Tibial artery (tissue), 4 donors: ENCODE data around the gene APLP1.

ENCODE experiments used
- DNase-seq, 2 donors: peaks; one replicate each; pipeline ENCODE4 v3.0.0-alpha.2; 2019
- H3K27ac ChIP-seq, 2 donors: fragments of 200-600 bp; sonication (generic) in 1 of 2; 1 replicate in 1 of 2; 2 replicates in 1 of 2; pipeline ENCODE4 v1.5.1; 2018 to 2019; ENCODE audit warnings: mild to moderate bottlenecking in 1 of 2
- H3K27me3 ChIP-seq, 2 donors: fragments of 200-600 bp; sonication (generic) in 1 of 2; one replicate each; pipeline versions ENCODE4 v1.5.1 to v1.6.0; 2016 to 2019
- H3K36me3 ChIP-seq, 3 donors: fragments of 200-600 bp; sonication (generic) in 2 of 3; one replicate each; pipeline ENCODE4 v1.5.1; 2016 to 2019; ENCODE audit warnings: mild to moderate bottlenecking in 2 of 3
- H3K4me1 ChIP-seq, 4 donors: fragments of 200-600 bp; sonication (generic) in 2 of 4; 1 replicate in 3 of 4; 2 replicates in 1 of 4; pipeline ENCODE4 v1.5.1; 2016 to 2019
- H3K4me3 ChIP-seq, 2 donors: fragments of 200-600 bp; sonication (generic) in 1 of 2; 1 replicate in 1 of 2; 2 replicates in 1 of 2; pipeline ENCODE4 v1.5.1; 2018 to 2019; ENCODE audit warnings: mild to moderate bottlenecking in 2 of 2
- H3K9me3 ChIP-seq, 3 donors: fragments of 200-600 bp; sonication (generic) in 1 of 3; one replicate each; pipeline ENCODE4 v1.5.1; 2016 to 2019
- CTCF ChIP-seq, 2 experiments: fragments of 200-600 bp in 1 of 2; fragments of 450-650 bp in 1 of 2; IDR thresholded peaks; one replicate each; pipeline ENCODE4 v1.5.1; 2017 to 2019; ENCODE audit warnings: antibody characterized with exemption in 2 of 2, mild to moderate bottlenecking in 1 of 2, moderate library complexity in 1 of 2
- intact Hi-C: fragments of 100-400 bp; cut with DNase I; formaldehyde crosslinking; loops from one replicate; pipeline ENCODE4 v1.15.0; 2023; ENCODE audit warnings: low total_unique reads

Gene APLP1

DNA sequence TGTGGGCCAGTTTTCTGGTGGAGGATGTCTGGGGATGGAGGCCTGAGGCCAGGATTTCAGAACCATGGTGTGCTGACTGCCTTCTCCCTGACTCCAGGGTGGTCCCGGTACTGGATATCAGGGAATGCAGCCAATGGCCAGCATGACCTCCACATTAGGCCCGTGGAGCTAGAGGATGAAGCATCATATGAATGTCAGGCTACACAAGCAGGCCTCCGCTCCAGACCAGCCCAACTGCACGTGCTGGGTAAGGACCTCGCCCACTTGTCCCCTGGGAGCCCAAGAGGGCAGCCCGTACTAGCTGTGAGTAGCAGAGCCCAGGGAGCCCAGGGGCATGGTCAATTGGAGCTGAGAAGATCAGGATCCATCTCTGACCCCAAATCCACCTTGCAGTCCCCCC, 10.1 kb upstream of the APLP1 start:
- Histone ChIP-seq H3K27ac (no peak overlapping the region), H3K4me3 (no peak overlapping the region), H3K36me3 (no peaks in the 10 kb centered on the region), H3K27me3 (peaks cover 9 to 87% of the 10 kb centered on the region in 2 donors), H3K9me3 (peaks cover 0 to 8% (median 0%) of the 10 kb centered on the region in 3 donors), H3K4me1 (peaks cover 0 to 17% (median 12%) of the 10 kb centered on the region in 4 donors)
- intact Hi-C loops, result no loop called here
- no peak for DNase-seq
- no peak for TF ChIP-seq CTCF (IDR thresholded peaks at IDR 0.05)

GRCh38 chr19:35859414-35859813, 9.0 kb upstream of the APLP1 start:
- no peak overlapping the region for H3K4me3 ChIP-seq
- no peaks in the 10 kb centered on the region for H3K36me3 ChIP-seq
- DNase-seq, result no peak
- intact Hi-C loops, result no loop called here
- TF ChIP-seq CTCF (IDR thresholded peaks at IDR 0.05), result no peak
- H3K4me1 ChIP-seq, result peaks cover 0 to 17% (median 12%) of the 10 kb centered on the region in 4 donors
- H3K9me3 ChIP-seq, result peaks cover 0 to 8% (median 0%) of the 10 kb centered on the region in 3 donors
- H3K27ac ChIP-seq, result no peak overlapping the region
- H3K27me3 ChIP-seq, result peaks cover 9 to 76% of the 10 kb centered on the region in 2 donors

DNA sequence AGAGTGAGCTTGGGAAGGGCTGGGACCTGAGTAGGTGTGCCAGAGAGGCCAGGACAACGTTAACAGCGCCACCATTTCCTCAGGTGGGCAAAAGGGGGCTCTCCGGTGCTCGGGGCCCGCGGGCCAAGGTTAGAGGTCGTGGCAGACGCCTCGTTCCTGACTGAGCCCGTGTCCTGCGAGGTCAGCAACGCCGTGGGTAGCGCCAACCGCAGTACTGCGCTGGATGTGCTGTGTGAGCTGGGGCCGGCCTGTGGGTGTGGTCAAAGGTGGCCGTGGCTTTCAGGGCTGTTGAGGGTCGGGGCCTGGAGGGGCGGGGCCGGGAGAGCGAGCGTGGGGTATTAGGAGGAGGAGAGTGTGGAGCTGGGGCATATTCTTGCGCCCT, 7.9 kb upstream of the APLP1 start:
- Histone ChIP-seq H3K27ac (no peak overlapping the region), H3K36me3 (no peaks in the 10 kb centered on the region), H3K4me3 (no peak overlapping the region), H3K27me3 (peaks cover 9 to 65% of the 10 kb centered on the region in 2 donors), H3K4me1 (peaks cover 0 to 17% (median 12%) of the 10 kb centered on the region in 4 donors), H3K9me3 (peaks cover 0 to 8% (median 0%) of the 10 kb centered on the region in 3 donors)
- TF ChIP-seq CTCF (IDR thresholded peaks at IDR 0.05), result no peak
- intact Hi-C loops, result no loop called here
- no peak for DNase-seq

DNA sequence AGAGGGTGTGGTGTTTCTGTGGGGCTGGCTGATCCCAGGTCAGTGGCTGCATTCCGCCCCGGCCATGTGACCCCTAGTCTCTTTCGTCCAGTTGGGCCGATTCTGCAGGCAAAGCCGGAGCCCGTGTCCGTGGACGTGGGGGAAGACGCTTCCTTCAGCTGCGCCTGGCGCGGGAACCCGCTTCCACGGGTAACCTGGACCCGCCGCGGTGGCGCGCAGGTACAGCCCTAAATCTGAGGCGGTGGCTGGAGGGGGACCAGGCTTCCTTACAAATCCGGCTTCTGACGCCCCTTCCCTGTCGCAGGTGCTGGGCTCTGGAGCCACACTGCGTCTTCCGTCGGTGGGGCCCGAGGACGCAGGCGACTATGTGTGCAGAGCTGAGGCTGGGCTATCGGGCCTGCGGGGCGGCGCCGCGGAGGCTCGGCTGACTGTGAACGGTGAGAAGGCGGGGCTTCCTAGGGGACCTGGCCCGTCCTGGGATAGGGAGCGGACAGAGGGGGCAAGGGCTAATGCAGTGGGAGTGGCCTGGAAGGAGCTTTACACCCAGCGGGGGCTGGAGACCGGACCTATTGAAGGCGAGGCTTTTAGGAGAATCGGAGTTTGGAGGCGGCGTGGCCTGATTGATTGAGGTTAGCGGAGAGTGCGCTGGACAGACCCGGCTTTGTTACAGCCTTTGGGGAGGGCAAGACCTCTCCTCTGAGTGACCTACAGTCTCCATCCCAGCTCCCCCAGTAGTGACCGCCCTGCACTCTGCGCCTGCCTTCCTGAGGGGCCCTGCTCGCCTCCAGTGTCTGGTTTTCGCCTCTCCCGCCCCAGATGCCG, 7.3 kb upstream of the APLP1 start:
- Histone ChIP-seq H3K4me1 (peaks cover 0 to 14% (median 11%) of the 10 kb centered on the region in 4 donors), H3K9me3 (peaks cover 0 to 8% (median 0%) of the 10 kb centered on the region in 3 donors), H3K27me3 (peaks cover 8 to 60% of the 10 kb centered on the region in 2 donors), H3K36me3 (no peaks in the 10 kb centered on the region), H3K4me3 (no peak overlapping the region), H3K27ac (no peak overlapping the region)
- intact Hi-C loops, result no loop called here
- DNase-seq, result no peak
- TF ChIP-seq CTCF (IDR thresholded peaks at IDR 0.05), result no peak

GRCh38 chr19:35861640-35862160, 6.7 kb upstream of the APLP1 start:
- DNase-seq, result no peak
- H3K9me3 ChIP-seq, result peaks cover 0 to 8% (median 0%) of the 10 kb centered on the region in 3 donors
- H3K4me3 ChIP-seq, result no peak overlapping the region
- no peak overlapping the region for H3K27ac ChIP-seq
- peaks cover 2 to 54% of the 10 kb centered on the region in 2 donors for H3K27me3 ChIP-seq
- TF ChIP-seq CTCF (IDR thresholded peaks at IDR 0.05), result no peak
- peaks cover 0 to 7% (median 6%) of the 10 kb centered on the region in 4 donors for H3K4me1 ChIP-seq
- no peaks in the 10 kb centered on the region for H3K36me3 ChIP-seq
- intact Hi-C loops, result no loop called here
